Spleen (tissue), 7 donors: ENCODE data around the gene SERINC1.

Source experiments
- POLR2A ChIP-seq, 3 donors: fragments of 450-650 bp; IDR thresholded peaks; one replicate each; pipeline ENCODE4 v1.5.1; 2017; ENCODE audit warnings: antibody characterized with exemption in 3 of 3, mild to moderate bottlenecking in 1 of 3
- POLR2AphosphoS5 ChIP-seq, 3 donors: sonication (generic); formaldehyde crosslinking; IDR thresholded peaks; one replicate each; pipeline ENCODE4 v1.5.1; 2017; ENCODE audit warnings: antibody characterized with exemption in 3 of 3
- TF ChIP-seq, protein P1 (sequence below), 11 experiments: fragments of 200-600 bp in 7 of 11; fragments of 450-650 bp in 4 of 11; sonication (generic) in 4 of 11; IDR thresholded peaks in 8 of 11; conservative IDR thresholded peaks in 3 of 11; 1 replicate in 7 of 11; 2 replicates in 4 of 11; pipeline versions ENCODE4 v1.4.0 to v1.8.0; 2016 to 2021; ENCODE audit warnings: antibody characterized with exemption in 11 of 11, inconsistent platforms in 4 of 11, mild to moderate bottlenecking in 1 of 11
- donor health status: DM: no; HTN: no; CAD: no; lungs with moderate emphysema.
- donor health status: DM: no; HTN: no; CAD: no.
- donor health status: DM: no; HTN: no; CAD: no.

DNA sequence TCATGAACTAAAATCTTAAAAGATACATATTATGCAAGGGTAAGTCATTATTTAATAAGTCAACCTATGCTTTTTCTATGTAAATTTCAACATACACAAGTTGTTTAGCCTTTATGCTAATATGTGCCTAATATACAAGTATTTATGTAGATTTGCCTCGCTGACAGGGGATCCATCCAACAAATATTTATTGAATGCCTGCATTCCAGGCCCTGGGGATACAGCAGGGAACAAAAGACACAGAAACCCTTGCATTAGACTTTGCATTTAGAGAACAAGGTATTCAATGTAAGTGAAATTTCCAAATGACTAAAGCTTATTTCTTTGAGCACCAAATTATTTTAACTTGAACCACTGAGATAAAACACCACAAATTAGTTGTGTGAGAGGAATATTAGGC, 19.1 kb downstream of the SERINC1 start:
- TF ChIP-seq, protein P1, sequence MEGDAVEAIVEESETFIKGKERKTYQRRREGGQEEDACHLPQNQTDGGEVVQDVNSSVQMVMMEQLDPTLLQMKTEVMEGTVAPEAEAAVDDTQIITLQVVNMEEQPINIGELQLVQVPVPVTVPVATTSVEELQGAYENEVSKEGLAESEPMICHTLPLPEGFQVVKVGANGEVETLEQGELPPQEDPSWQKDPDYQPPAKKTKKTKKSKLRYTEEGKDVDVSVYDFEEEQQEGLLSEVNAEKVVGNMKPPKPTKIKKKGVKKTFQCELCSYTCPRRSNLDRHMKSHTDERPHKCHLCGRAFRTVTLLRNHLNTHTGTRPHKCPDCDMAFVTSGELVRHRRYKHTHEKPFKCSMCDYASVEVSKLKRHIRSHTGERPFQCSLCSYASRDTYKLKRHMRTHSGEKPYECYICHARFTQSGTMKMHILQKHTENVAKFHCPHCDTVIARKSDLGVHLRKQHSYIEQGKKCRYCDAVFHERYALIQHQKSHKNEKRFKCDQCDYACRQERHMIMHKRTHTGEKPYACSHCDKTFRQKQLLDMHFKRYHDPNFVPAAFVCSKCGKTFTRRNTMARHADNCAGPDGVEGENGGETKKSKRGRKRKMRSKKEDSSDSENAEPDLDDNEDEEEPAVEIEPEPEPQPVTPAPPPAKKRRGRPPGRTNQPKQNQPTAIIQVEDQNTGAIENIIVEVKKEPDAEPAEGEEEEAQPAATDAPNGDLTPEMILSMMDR (IDR thresholded peaks at IDR 0.05 in 8 of 11, conservative IDR thresholded peaks at IDR 0.05 in 3 of 11), result no peak
- TF ChIP-seq POLR2A (IDR thresholded peaks at IDR 0.05) (no peak), POLR2AphosphoS5 (IDR thresholded peaks at IDR 0.05) (no peak)
